ENCODE results near the gene ARMC3.

DNA sequence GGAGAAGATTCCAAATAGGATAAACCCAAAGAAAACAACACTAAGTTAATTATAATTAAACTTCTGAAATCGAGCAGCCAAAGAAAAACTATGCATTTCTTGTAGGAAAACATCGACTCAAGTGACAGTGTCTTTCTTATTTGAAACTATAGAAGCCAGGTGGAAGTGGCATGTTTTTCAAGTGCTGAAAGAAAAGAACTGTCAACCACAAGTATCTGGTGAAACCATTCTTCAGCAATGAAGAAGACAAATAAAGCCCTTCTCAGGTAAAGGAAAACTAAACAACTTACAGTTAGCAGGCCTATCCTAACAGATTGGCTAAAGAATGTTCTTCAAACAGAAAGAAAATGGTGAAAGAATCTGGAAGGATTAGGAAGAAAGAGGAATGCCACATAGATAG is 96.1 kb downstream of the ARMC3 start:
- TF ChIP-seq POLR2AphosphoS5 (IDR thresholded peaks at IDR 0.05; ENCODE audit: low read depth) (no peak), CTCF (IDR thresholded peaks at IDR 0.05; ENCODE audit: insufficient read depth, low read length) (no peak), SPI1 (IDR thresholded peaks at IDR 0.05; ENCODE audit: borderline replicate concordance, low read depth) (no peak)

Data from HL-60 (cell line).